NCI-H1105 (cell line): ENCODE results near the gene MYCBPAP.

ENCODE experiments used
- DNase-seq: peaks from one replicate; lab custom pipeline; 2025; lab: John Stamatoyannopoulos, UW

Gene MYCBPAP

DNA sequence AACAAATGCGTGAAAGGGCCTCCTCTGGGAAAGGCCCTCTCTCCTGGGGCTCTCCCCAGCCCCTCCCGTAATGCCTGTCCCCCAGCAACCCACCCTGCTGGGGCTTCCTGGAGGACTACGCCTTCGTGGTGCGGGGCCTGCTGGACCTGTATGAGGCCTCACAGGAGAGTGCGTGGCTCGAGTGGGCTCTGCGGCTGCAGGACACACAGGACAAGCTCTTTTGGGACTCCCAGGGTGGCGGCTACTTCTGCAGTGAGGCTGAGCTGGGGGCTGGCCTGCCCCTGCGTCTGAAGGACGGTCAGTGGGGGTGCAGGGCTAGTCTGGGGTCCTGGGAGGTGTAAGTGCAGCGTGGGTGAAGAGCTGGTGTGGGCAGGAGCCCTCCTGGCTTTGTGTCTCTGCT, 43.6 kb downstream of the MYCBPAP start:
- DNase-seq = no peak

DNA sequence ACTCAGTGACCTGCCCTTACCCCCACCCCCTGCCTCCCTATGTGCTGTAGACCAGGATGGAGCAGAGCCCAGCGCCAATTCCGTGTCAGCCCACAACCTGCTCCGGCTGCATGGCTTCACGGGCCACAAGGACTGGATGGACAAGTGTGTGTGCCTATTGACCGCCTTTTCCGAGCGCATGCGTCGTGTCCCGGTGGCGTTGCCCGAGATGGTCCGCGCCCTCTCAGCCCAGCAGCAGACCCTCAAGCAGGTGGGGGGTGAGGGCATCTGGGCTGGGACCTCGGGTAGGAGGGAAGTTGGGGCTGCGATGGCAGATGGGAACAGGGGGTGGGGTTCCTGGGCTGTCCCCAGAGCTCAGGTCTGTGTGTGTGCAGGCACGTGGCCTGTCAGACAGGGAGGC, 46.0 kb downstream of the MYCBPAP start:
- DNase-seq = no peak

DNA sequence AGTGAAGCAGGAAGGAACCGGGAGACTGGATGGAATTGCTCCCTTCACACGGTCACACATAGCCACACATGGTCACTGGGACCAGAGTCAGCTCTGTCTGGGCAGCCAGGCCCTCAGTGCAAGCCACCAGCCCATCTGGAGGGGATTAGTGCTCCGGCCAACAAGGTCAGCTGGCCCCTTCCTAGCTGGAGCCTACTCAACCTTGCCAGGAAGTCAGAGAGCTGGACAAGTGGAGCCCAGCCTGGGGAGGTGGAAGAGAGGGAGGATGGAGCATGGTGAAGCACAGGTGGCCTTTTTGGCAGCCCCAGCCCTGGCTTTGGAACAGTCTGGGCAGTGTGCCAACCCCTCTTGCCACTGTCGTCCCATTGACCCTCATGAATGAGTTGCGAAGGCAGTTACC, 48.6 kb downstream of the MYCBPAP start:
- DNase-seq = peak; percentile 82

DNA sequence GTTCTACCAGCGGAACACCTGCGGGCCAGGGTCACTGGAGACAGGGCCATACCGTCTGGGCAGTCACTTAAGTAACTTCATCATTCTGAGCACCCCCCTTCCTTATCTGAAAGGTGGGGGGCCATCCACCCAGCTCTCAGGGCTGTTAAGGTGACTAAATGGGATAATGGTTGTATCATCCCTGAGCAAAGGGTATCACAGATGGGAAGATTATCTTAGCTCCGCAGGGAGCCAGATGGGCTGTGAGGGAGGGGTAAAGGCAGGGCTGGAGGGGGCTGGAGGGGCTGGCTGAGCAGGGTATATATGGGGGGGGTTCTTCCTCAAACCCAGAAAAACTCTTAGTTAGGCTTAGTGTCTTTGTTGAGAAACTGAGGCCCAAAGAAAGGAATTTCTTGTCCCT, 49.4 kb downstream of the MYCBPAP start:
- no peak for DNase-seq

DNA sequence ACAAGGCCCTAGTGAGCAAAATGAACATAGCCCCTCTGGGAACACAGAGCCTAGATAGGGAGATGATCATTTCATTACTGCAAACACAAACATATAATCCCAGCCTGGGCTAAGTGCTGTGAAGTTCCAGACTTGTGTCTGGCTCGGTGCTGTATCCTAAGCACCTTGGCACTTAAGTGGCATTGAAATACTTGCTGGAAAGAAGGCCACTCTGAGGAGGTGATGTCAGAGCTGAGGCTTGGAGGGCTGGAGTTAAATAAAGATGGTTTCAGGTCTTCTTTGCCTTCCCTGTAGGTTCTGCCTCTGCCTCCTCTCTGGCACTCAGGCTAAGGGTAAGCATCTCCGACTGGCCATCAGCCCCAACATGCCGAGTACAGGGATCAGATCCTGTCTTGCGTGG, 49.9 kb downstream of the MYCBPAP start:
- no peak for DNase-seq

DNA sequence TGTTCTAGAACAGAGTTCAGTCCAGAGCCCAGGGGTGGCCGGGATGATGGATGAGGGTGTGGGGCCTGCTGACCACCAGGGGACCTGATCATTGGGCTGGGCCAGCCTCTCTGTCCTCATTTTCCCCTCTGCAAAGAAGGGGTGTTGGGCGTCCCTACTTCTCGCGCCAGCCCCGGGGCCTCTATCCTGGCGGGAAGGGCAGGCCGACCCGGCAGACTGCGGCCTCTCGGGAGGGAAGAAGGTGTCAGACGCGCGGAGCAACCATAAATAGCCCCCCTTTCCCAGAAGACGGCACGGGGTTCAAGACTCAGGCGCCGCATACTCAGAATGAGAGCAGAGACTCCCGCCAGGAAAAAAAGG, 50.3 kb downstream of the MYCBPAP start:
- DNase-seq = no peak

DNA sequence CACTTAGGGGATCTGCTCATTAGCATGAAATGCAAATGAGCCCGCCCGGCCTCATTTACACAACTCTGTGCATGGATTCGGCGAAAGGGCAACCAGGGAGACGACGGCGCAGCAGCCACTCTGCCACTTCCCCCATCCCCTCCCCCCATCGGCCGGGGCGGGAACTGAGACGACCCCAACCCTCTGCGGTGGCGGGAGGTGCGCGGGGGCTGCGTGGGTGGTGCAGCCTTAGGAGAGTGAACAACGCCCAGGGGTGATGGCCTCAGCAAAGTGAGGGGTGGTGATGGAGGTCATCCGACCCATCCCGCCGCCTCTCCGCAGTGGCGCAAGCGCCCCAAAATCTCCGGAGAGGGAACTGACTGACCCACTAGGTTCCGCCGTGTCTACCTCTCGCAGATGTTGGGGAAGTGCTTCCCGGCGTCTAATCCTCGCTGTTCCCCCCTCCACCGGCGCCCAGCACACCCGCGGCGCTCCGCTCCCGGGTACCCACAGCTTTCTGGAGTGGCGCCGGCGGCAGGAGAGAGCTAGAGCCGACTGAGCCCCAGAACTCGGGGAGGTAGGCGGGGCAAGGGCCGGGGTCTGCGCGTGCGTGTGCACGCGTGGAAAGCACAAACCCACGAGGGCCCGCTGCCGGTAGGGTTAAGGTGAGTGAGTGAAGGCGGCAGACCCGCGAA, 50.8 kb downstream of the MYCBPAP start:
- DNase-seq = no peak

DNA sequence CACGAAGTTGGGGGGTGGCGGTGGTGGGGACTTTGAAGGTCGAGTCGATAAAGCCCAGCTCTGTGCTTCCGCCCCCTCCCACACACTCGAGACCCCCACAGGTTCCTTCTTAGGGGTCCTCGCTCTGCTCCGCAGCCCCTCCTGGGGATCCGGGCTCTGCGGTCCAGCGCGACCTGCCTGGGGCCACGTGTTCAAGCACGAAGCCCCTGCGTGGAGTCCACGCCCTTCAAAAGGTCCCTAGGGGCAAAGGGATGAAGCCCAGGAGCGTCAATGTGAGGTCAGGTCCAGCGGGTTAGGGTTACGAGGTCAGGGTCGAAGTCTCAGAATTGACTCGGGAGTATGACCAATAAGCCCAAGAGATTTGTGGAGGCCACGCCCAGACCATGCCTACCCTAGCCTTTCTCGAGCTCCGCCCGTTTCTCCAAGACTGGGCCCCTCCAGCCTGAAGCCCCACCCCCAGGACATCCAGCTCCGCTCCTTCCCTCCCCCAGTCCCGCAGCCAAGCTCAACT, 51.5 kb downstream of the MYCBPAP start:
- DNase-seq = no peak

DNA sequence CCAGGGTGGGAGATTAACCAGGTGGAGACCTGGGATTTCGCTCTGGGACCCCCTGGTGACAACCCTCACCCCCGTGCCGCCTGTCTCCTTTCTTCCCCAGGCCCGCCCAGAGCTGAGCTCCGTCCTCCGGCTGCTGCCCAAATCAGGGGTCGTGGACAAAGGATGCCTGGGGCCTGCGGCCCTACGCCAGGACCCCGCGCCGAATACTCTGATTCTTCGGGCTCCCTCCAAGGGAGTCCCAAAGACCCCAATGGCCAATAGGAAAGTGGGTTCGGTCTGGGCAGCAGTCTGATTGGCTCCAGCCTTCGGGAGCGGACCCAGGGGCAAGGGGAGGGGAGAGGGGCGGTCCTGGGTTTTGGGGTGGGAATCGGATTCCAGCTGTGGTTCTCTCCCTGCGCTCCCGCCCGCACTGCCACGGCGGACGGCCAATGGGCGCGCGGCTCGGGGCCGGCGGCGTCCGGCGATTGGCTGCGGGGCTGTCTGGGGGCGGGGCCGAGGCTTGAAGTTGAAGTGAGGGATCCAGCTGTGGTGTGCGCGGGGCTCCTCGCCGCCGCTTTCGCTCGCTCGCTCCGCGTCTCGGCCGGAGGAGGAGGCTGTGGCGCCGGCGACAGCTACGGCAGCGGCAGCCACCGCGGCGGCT, 52.1 kb downstream of the MYCBPAP start, which contains the start of gene CACNA1G:
TSS of gene CACNA1G (plus strand) at position 531 of the 640 bp plus-strand sequence. CDS start 745 bp downstream, outside the sequence.
- peak; percentile 80 for DNase-seq

DNA sequence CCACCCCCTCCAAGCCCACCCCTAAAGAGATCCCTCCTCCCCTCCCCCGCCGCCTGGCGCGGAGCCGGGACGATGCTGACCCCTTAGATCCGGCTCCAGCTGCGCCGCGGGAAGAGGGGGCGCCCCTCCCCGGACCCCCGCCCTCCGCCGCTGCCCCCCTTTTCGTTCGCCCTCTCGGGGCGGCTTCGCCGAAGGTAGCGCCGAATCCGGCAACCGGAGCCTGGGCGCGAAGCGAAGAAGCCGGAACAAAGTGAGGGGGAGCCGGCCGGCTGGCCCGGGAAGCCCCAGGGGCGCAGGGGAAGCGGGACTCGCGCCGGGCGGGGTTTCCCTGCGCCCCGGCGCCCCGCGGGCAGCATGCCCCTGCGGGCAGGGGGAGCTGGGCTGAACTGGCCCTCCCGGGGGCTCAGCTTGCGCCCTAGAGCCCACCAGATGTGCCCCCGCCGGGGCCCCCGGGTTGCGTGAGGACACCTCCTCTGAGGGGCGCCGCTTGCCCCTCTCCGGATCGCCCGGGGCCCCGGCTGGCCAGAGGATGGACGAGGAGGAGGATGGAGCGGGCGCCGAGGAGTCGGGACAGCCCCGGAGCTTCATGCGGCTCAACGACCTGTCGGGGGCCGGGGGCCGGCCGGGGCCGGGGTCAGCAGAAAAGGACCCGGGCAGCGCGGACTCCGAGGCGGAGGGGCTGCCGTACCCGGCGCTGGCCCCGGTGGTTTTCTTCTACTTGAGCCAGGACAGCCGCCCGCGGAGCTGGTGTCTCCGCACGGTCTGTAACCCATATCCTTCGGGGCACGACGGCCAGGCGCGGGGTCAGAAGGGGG, 52.9 kb downstream of the MYCBPAP start:
- no peak for DNase-seq

DNA sequence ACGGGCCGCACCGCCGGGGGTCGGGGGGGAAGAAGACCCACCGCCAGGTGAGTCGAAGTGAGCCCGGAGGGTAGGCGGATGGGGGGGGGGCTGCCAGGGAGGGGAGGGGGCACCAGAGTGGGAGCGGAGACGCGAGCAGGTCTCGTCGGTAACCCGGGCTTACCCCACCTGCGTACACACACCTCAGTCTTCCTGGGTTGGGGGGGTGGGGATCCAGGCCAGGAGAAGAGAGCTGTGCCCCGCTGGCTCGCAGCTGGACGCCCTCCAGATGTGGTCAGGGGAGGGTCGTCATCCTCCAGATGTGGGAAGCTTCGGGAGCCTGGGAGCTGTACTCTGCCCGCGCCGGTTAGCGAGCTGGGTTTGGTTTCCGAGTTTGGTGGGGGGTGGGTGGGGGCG, 53.5 kb downstream of the MYCBPAP start:
- no peak for DNase-seq

DNA sequence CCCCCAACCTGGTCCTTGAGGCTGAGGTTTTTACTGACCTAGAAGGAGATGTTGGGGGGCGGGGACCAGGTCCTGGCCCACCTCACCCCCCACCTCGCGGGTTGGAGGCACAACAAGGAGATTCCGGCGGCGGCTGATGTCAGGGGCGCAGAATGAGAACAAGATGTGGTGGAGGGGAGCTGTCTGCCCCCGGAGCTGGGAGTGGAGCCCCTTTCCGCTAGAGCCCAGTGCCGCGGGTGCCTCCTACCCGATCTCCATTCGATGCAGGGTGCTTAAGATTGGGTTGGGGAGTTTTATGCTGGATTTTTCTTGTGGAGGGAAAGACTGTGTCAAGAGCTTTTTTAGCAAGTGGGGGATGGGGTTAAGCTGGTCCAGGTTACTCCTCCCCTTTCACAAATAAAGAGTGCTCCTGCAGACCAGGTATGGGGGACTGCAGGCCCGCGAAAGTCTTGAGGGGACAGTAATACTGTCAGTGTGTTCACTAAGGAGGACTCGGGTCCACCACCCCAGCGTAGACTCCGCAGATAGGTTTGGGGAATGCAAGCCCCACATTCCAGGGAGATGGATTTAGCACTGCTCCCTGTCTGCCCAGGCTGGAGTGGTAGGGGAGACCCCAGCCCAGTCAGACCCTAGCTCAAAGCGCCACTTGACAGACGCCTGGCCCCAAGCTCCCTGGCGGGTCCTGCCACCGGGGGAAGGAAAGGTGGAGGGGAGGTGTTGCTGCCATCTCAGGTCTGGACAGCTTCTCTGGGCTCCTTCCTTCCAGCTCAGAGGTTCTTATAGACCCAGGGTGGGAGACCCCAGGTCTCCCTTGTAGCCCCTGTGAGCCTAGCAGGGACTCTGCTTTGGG, 54.2 kb downstream of the MYCBPAP start:
- no peak for DNase-seq

DNA sequence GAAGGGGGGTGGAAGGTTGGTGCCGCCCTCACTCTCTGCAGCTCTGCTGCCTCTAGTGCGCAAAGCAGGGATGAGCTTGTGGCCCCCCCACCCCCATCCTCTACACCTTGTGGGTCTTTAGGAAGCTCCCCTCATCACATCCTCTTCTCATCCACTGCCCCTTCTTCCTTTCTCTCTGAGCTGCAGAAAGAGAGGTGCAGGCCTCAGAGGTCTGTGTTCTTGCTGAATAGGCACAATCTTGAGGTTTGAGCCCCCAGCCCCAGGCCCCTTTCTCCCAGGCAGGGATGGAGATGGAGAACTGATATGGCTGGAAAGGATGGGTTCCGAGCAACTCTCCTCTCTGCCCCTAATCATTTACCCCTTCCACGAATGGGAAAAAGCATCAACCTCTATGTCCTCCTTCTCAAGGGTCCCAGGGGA, 54.9 kb downstream of the MYCBPAP start:
- DNase-seq = no peak

DNA sequence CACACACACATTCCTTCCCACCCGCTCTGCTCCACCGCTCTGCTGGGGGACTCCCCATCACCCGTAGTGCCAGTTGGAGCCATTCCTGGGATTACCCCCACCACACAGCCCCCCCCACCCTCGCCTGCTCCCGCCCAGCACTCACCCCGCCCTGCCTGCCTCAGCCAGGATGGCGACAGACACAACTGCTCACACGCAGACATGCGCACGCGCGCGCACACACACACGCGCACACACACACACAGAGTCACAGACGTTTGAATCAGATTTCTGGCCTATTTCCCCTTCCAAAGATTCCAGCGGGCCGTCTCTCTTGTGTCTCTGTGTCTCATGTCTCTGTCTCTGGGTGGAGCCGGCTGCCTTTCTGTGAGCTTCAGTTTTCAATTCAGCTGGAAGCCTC, 56.7 kb downstream of the MYCBPAP start:
- DNase-seq = no peak

DNA sequence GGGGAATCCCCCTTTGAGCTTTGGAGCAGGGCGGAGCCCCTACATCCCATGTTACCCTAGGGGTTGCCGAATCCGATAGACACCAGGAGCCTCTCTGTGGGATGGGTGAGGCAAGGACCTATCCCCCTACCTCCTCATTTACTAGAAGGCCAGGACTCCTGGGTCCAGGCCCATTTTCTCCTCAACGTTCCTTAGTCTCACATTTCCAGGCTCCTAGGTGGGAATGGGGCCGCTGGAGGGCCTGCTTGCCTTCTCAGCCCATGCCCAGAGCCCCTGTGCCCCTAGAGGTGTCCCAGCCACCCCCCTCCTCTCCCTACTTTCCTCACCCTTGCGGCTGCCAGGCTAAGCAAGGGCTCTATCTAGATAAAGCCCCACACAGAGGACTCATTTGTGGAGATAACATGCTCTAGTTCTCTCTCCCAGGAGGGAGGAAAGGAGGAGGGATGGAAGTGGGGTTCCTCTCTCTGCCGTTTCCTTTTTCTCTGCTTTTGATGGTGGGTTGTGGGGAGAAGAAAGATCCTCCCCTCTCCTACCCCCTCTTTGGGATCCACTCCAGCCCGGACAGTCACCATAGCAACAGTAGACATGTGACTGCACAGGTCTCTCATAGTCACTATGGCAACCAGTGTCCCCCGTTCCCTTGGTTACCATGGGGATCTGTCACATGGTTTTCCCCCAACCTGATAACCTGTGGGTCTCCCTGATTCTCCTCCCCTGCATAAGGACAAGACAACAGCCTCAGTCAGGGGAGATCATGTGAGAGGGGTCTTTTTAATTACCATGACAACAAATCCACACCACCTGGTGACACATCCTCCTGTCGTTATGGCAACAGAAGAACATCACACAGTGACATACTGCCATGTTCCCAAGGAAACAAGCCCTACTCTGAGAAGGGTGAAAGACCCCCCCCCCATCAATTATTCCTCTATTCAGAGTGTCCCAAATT, 57.4 kb downstream of the MYCBPAP start:
- peak; percentile 86 for DNase-seq

DNA sequence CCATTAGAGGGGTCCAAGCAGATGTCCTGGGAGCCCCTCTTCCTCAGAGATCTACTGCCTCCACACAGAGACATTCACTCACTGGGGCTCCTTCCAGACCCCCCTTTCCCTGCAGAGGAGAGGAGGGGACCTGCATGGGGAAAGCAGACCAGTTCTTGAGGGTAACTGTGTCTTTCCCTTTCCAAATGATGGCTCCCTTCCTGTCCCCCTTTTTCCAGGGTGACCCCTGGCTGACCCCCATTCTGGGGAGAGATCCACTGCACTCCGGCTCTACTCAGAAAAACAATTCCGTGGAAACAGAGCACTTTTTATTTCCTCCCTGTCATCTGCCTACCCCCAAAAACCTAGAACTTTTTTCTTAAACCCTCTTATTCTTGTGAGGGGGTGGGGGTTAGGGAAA, 58.6 kb downstream of the MYCBPAP start:
- no peak for DNase-seq

DNA sequence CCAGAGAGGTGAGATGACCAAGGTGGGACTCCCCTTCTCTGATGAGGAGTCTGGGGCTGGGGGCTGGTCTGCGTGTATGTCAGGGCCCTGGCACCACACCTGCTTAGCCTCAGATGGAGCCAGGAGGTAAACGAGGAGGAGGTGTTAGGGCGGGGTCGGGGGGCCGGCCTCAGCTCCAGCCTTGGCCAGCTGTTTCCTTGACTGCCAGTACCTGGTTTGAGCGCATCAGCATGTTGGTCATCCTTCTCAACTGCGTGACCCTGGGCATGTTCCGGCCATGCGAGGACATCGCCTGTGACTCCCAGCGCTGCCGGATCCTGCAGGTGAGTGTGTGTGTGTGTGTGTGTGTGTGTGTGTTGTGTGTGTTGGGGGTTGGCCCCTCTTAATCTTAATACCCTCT, 60.4 kb downstream of the MYCBPAP start:
- DNase-seq = no peak

DNA sequence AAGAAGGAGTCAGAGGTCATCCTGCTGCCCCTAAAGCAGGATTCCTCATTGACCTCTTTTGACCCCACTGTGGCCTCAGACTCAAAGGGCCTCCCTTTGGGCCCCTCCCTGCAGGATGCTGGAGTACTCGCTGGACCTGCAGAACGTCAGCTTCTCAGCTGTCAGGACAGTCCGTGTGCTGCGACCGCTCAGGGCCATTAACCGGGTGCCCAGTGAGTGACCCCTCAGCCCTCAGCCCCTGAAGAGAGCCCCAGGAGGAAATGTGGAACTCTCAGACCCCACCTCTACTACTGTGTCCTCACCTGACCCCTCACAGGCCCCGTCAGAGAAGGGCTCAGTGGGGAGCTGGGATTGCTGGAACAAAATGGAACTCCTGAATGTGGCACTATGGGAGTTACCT, 61.4 kb downstream of the MYCBPAP start:
- DNase-seq = no peak

DNA sequence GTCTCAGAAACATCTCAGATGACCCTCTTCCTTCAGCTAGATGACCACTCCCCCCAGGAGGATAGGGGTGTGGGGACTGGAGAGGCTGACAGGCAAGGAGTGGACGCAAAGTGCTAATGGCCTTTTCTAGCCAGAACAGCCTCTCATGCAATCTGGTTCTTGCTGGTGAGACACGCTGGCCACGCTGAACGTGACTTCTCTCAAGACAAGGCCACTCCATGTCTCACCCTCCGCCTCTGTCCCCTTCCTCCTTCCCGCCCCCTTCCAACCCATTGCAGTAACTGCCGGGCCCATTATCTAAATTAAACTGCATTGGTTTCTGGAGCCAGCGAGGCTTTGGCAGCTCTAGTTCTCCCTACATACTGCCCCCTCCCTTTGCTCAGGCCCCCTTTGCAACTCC, 61.8 kb downstream of the MYCBPAP start:
- no peak for DNase-seq

DNA sequence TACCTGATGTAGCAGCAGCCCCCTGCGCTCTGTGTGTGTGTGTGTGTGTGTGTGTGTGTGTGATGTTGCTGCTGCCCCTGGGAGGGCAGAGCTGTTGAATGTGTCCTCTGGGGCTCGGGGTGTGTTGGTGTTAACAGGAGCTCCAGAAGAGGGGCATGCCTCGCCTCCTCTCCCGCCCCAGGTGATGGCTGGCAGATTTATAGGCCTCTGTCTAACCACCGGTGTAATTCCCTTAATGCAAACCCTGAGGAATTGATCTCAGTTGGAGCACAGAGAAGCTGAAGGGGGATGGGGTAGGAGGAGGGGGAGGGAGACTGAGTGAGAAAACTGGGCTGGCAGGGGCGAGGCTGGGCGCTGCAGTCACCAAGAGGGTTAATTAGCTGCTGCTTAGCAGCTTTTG, 62.3 kb downstream of the MYCBPAP start:
- no peak for DNase-seq

DNA sequence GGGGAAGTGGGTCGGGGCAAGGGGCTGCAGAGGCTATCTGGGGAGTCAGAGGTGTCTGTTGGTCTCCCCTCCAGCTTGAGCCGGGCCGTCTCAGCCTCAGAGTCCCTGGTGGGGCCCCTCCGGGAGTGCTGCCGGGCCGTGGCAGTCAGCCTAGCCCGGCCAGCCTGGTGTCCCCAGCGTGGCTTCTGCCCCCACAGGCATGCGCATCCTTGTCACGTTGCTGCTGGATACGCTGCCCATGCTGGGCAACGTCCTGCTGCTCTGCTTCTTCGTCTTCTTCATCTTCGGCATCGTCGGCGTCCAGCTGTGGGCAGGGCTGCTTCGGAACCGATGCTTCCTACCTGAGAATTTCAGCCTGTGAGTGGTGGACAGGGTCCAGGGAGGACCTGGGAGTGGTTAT, 63.4 kb downstream of the MYCBPAP start:
- DNase-seq = no peak
